HL-60 (cell line): ENCODE measurements around the gene RNF26.

Experiments used
- DNase-seq, 2 experiments: peaks; one replicate each; pipeline ENCODE4 v3.0.0-alpha.2; 2010 to 2020; ENCODE audit warnings: low read depth in 1 of 2, low spot score in 1 of 2
- H3K27ac ChIP-seq: fragments of 250-450 bp; sonication (Bioruptor Pico); replicated peaks from 2 replicates; pipeline ENCODE4 v1.5.1; 2020; ENCODE audit warnings: mild to moderate bottlenecking, moderate library complexity
- H3K27me3 ChIP-seq: fragments of 250-450 bp; sonication (Bioruptor Pico); 2 replicates; pipeline ENCODE4 v1.5.1; 2021; ENCODE audit warnings: mild to moderate bottlenecking, moderate library complexity; ENCODE audit not compliant: insufficient read depth, poor library complexity, severe bottlenecking
- H3K4me3 ChIP-seq: replicated peaks from 2 replicates; pipeline ENCODE4 v1.5.1; 2011; ENCODE audit warnings: mild to moderate bottlenecking, control low read depth, low read length; ENCODE audit not compliant: insufficient read depth
- CTCF ChIP-seq: IDR thresholded peaks from one replicate; pipeline ENCODE4 v1.5.1; 2011; ENCODE audit warnings: low read length, control low read depth, inconsistent platforms; ENCODE audit not compliant: insufficient read depth
- GABPA ChIP-seq: IDR thresholded peaks from 2 replicates; pipeline ENCODE4 v1.6.1; 2012; ENCODE audit warnings: low read depth
- POLR2AphosphoS5 ChIP-seq: IDR thresholded peaks from 2 replicates; pipeline ENCODE4 v1.6.1; 2012; ENCODE audit warnings: low read depth
- SPI1 ChIP-seq: IDR thresholded peaks from 2 replicates; pipeline ENCODE4 v1.6.1; 2012; ENCODE audit warnings: low read depth, mild to moderate bottlenecking, borderline replicate concordance
- TF ChIP-seq, protein P1 (sequence below): IDR thresholded peaks from 2 replicates; pipeline ENCODE4 v1.6.1; 2012; ENCODE audit warnings: low read depth; ENCODE audit not compliant: insufficient replicate concordance

RNF26 gene

DNA sequence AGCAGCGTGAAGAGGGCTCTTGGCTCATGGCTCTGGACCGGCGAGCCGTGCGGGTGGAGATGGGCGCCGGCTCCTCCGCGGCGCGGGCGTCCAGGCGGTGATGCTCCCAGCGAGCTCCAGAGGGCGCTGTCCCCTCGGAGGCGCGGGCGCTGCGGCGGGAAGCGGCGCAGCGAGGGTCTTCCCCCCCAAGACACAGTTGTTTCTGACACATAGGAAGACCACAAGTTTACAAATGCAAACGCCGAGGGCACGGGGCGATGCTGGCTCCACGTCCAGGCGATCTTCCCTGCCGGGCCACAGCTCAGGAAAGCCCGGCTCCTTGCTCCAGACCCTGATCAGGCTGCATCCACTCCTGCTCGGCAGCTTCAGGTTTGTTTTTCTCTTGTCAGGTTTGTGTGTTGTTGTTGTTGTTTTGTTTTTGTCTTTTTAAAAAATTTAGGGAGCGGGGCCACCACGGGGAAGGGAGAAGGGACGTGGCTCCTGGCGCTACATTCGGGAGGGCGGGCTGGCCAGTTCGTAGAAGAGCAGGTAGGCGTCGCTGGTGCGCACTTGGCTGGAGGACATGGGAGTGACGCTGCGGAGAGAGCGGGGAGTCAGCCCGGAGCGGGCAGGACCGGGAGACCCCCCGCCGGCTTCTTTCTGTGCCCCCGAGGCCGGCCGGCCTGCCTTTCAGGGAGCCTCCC is 22.2 kb downstream of the RNF26 start:
- peak overlapping the region; percentile 46 for H3K4me3 ChIP-seq
- H3K27ac ChIP-seq = no peak overlapping the region
- H3K27me3 ChIP-seq = peaks cover 5% of the 10 kb centered on the region
- TF ChIP-seq, protein P1, sequence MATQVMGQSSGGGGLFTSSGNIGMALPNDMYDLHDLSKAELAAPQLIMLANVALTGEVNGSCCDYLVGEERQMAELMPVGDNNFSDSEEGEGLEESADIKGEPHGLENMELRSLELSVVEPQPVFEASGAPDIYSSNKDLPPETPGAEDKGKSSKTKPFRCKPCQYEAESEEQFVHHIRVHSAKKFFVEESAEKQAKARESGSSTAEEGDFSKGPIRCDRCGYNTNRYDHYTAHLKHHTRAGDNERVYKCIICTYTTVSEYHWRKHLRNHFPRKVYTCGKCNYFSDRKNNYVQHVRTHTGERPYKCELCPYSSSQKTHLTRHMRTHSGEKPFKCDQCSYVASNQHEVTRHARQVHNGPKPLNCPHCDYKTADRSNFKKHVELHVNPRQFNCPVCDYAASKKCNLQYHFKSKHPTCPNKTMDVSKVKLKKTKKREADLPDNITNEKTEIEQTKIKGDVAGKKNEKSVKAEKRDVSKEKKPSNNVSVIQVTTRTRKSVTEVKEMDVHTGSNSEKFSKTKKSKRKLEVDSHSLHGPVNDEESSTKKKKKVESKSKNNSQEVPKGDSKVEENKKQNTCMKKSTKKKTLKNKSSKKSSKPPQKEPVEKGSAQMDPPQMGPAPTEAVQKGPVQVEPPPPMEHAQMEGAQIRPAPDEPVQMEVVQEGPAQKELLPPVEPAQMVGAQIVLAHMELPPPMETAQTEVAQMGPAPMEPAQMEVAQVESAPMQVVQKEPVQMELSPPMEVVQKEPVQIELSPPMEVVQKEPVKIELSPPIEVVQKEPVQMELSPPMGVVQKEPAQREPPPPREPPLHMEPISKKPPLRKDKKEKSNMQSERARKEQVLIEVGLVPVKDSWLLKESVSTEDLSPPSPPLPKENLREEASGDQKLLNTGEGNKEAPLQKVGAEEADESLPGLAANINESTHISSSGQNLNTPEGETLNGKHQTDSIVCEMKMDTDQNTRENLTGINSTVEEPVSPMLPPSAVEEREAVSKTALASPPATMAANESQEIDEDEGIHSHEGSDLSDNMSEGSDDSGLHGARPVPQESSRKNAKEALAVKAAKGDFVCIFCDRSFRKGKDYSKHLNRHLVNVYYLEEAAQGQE = no peak
- TF ChIP-seq GABPA = no peak
- no peak for TF ChIP-seq POLR2AphosphoS5
- TF ChIP-seq CTCF = peak; percentile 72
- no peak for TF ChIP-seq SPI1
- DNase-seq = peak in 1 of 2 experiments; percentile 71

- no peak for DNase-seq
- H3K4me3 ChIP-seq = peak overlapping the region; percentile 46; the same call in 1 of the 2 replicates
- peaks cover 5% of the 10 kb centered on the region for H3K27me3 ChIP-seq
- TF ChIP-seq POLR2AphosphoS5 (no peak), SPI1 (no peak), CTCF (no peak), GABPA (no peak)
- TF ChIP-seq, protein P1 = no peak
- no peak overlapping the region for H3K27ac ChIP-seq
Measured at GRCh38 chr11:119357074-119357473, 22.7 kb downstream of the RNF26 start.

DNA sequence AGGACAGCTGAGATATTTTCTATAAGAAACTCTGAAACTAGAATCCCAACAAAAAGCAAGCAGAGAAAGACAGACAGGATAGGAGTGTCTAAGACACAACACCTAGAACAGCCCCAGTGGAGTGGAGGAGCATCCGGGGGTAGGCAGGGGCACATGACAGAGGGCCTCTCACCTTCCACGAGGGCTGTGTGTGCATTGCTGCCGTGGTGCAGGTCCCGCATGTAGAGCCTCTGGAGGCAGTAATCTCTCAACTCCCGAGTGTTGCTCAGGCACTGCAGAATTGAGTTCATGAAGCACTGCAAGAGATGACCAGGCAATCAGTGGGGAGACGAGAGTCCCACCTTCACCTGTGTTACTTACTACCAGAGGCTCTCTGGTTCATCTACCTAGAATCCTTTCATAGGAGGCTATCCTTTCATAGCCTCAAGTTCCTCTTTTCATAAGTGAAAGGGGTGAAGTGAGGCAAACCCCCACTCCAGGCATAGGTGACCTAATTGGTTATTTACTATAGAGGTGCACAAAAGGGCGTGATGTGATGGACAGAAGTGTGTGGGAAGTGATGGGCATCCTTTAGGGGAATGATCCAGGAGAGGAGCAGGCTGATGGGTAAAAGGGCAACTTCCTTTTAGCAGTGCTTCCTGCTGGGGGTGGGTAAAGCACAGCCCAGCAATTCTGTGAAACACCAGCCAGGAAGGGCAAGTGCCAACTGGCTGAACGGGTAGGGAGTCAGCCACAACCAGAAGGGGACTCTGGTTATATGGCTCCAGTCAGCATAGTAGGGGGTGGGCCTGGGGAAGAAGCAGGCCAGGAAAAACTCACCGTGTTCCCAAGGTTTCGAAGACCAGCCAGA is 25.3 kb downstream of the RNF26 start:
- no peak overlapping the region for H3K4me3 ChIP-seq
- H3K27me3 ChIP-seq = peaks cover 14% of the 10 kb centered on the region
- TF ChIP-seq CTCF = no peak
- no peak for TF ChIP-seq POLR2AphosphoS5
- TF ChIP-seq SPI1 = no peak
- TF ChIP-seq GABPA = no peak
- TF ChIP-seq, protein P1 = no peak
- DNase-seq = peak in 1 of 2 experiments; percentile 42
- no peak overlapping the region; the same call in 1 of the 2 replicates for H3K27ac ChIP-seq
